Endothelial cell of umbilical vein (primary cell): ENCODE data around the gene FBP2. TPM values are rescaled to one million over a fixed set of nuclear protein-coding genes. Genes with fewer than 3 reads are reported as not detected.

Source experiments
- BruUV-seq: library from RNA; stranded (reverse); fragments of 400-500 nt; replicated peaks from 2 replicates; lab custom pipeline; 2021; lab: Mats Ljungman, UMichigan
- CTCF ChIA-PET: fragments of 300-600, 350-600 bp; sonication (Branson Sonifier 250); formaldehyde crosslinking; loops from one replicate; lab custom pipeline; 2021; ENCODE audit warnings: antibody characterized with exemption, inconsistent platforms; lab: Charles Lee
- POLR2A ChIA-PET: fragments of 300-600, 350-600 bp; sonication (Branson Sonifier 250); formaldehyde crosslinking; loops from one replicate; lab custom pipeline; 2021; ENCODE audit warnings: antibody characterized with exemption, inconsistent platforms; lab: Charles Lee
- DNase-seq: peaks from one replicate; pipeline ENCODE4 v3.0.0-alpha.2; 2011; ENCODE audit warnings: low read depth, low spot score
- FAIRE-seq: peaks from 2 replicates; lab custom pipeline; 2011; peaks lifted over from hg19 to GRCh38; lab: Jason Lieb, UNC
- H2AFZ ChIP-seq: 2 replicates; pipeline ENCODE4 v1.6.0; 2012; ENCODE audit warnings: low read depth, low read length, control low read depth, inconsistent platforms
- H3K27ac ChIP-seq: 2 replicates; pipeline ENCODE4 v1.5.1; 2011; ENCODE audit warnings: low read depth, mild to moderate bottlenecking, control low read depth, low read length, moderate library complexity; ENCODE audit not compliant: insufficient read depth
- H3K27me3 ChIP-seq, 2 experiments: 2 replicates each; pipeline versions ENCODE4 v1.6.0 to v1.6.1; 2011; ENCODE audit warnings: low read length in 2 of 2, mixed read lengths in 1 of 2; ENCODE audit not compliant: control insufficient read depth in 2 of 2, insufficient read depth in 2 of 2
- H3K36me3 ChIP-seq, 2 experiments: 2 replicates in 1 of 2; 3 replicates in 1 of 2; pipeline ENCODE4 v1.5.1; 2011; ENCODE audit warnings: low read length in 2 of 2, mild to moderate bottlenecking in 1 of 2, moderate library complexity in 1 of 2; ENCODE audit not compliant: control insufficient read depth in 2 of 2, insufficient read depth in 2 of 2; ENCODE audit errors: extremely low read depth in 1 of 2
- H3K4me1 ChIP-seq: 3 replicates; pipeline ENCODE4 v1.5.1; 2011; ENCODE audit warnings: mild to moderate bottlenecking, low read length; ENCODE audit not compliant: control insufficient read depth, insufficient read depth; ENCODE audit errors: extremely low read depth
- H3K4me2 ChIP-seq: 2 replicates; pipeline ENCODE4 v1.6.1; 2011; ENCODE audit warnings: low read length, control low read depth, mixed read lengths; ENCODE audit not compliant: insufficient read depth
- H3K4me3 ChIP-seq, 3 experiments: fragments of 200-600 bp in 1 of 3; sonication (generic), shearing (Covaris generic) in 1 of 3; replicated peaks in 1 of 3; 2 replicates each; pipeline ENCODE4 v1.5.1; 2011 to 2016; ENCODE audit warnings: control low read depth in 3 of 3, low read length in 3 of 3, mild to moderate bottlenecking in 2 of 3, inconsistent platforms in 1 of 3, low read depth in 1 of 3, moderate library complexity in 1 of 3; ENCODE audit not compliant: insufficient read depth in 1 of 3
- H3K79me2 ChIP-seq: 2 replicates; pipeline ENCODE4 v1.6.0; 2012; ENCODE audit warnings: low read length, inconsistent platforms; ENCODE audit not compliant: control insufficient read depth, insufficient read depth
- H3K9ac ChIP-seq: replicated peaks from 2 replicates; pipeline ENCODE3; 2011; ENCODE audit warnings: low read length, control low read depth; ENCODE audit not compliant: insufficient read depth; ENCODE audit errors: extremely low read depth
- H3K9me1 ChIP-seq: replicated peaks from 3 replicates; pipeline ENCODE4 v1.6.0; 2011; ENCODE audit warnings: mild to moderate bottlenecking, low read length; ENCODE audit not compliant: control insufficient read depth, insufficient read depth; ENCODE audit errors: extremely low read depth
- H3K9me3 ChIP-seq: replicated peaks from 2 replicates; pipeline ENCODE4 v1.5.1; 2012; ENCODE audit warnings: low read length, inconsistent platforms; ENCODE audit not compliant: control insufficient read depth, insufficient read depth
- H4K20me1 ChIP-seq: replicated peaks from 2 replicates; pipeline ENCODE3; 2011; ENCODE audit warnings: mild to moderate bottlenecking, low read length; ENCODE audit not compliant: control insufficient read depth, insufficient read depth; ENCODE audit errors: extremely low read depth
- CTCF ChIP-seq, 2 donors: IDR thresholded peaks; 1 replicate in 1 of 2; 2 replicates in 1 of 2; pipeline ENCODE4 v1.5.1; 2011; ENCODE audit warnings: low read length in 2 of 2, mild to moderate bottlenecking in 2 of 2, moderate library complexity in 2 of 2, control low read depth in 1 of 2, inconsistent platforms in 1 of 2, low read depth in 1 of 2; ENCODE audit not compliant: insufficient read depth in 1 of 2; ENCODE audit errors: extremely low read depth in 1 of 2
- EZH2 ChIP-seq: IDR thresholded peaks from 2 replicates; pipeline ENCODE4 v1.6.1; 2012; ENCODE audit warnings: borderline replicate concordance, low read depth, mild to moderate bottlenecking, moderate library complexity, low read length, inconsistent platforms; ENCODE audit not compliant: severe bottlenecking
- FOS ChIP-seq: IDR thresholded peaks from 2 replicates; pipeline ENCODE4 v1.6.1; 2011; ENCODE audit warnings: mild to moderate bottlenecking, low read length, moderate library complexity, borderline replicate concordance; ENCODE audit not compliant: insufficient read depth
- GATA2 ChIP-seq: IDR thresholded peaks from 2 replicates; pipeline ENCODE4 v1.7.0; 2011; ENCODE audit warnings: low read depth, mild to moderate bottlenecking, moderate library complexity, mixed read lengths, low read length; ENCODE audit not compliant: insufficient read length, insufficient read depth
- JUN ChIP-seq: IDR thresholded peaks from 2 replicates; pipeline ENCODE4 v1.6.1; 2011; ENCODE audit warnings: borderline replicate concordance, low read depth; ENCODE audit not compliant: insufficient read length, insufficient read depth
- MYC ChIP-seq: IDR thresholded peaks from one replicate; pipeline ENCODE4 v1.6.1; 2011; ENCODE audit warnings: mild to moderate bottlenecking, low read depth, low read length
- POLR2A ChIP-seq: IDR thresholded peaks from 2 replicates; pipeline ENCODE4 v1.6.1; 2012; ENCODE audit warnings: low read depth, mild to moderate bottlenecking, control low read depth, low read length
- POLR2AphosphoS5 ChIP-seq: IDR thresholded peaks from 2 replicates; pipeline ENCODE4 v1.6.1; 2012; ENCODE audit warnings: low read depth, mild to moderate bottlenecking, control low read depth, low read length, moderate library complexity; ENCODE audit not compliant: insufficient read depth
- dilution Hi-C: fragments of 300-500 bp; cut with MboI; formaldehyde crosslinking; loops from one replicate; pipeline ENCODE4 v1.15.0; 2019; ENCODE audit warnings: low sequenced_read_pairs; ENCODE audit not compliant: extremely low pct_ligation_motif_present
- intact Hi-C: fragments of 100-400 bp; cut with micrococcal nuclease; formaldehyde crosslinking; loops from one replicate; pipeline ENCODE4 v1.10.0; 2022
- polyA plus RNA-seq, 4 experiments: library from polyadenylated mRNA; depleted of rRNA in 3 of 4; stranded (reverse) in 3 of 4; unstranded in 1 of 4; fragments of >200 nt; gene quantifications; 2 replicates each; pipeline versions ENCODE4 v1.2.1 to v1.2.3, GENCODE V29; 2011 to 2012; ENCODE audit warnings: missing spikeins in 1 of 4
- total RNA-seq: library from RNA; stranded (reverse); gene quantifications from 2 replicates; pipeline ENCODE4 v1.2.3, GENCODE V29; 2021
- TF ChIP-seq, protein P1 (sequence below): IDR thresholded peaks from 2 replicates; pipeline ENCODE4 v1.6.1; 2011; ENCODE audit not compliant: insufficient read depth, insufficient read length

Gene FBP2
- total and polyA plus RNA-seq, 2 donors (not counting 3 experiments of a cell fraction or from before 2014, with no cell fraction given): not detected

GRCh38 chr9:94612071-94612470, 18.4 kb upstream of the FBP2 start:
- FAIRE-seq (no peak), DNase-seq (no peak)
- POLR2A ChIA-PET: no interaction called here
- no TSS peak for BruUV-seq
- no peak overlapping the region for H3K9ac ChIP-seq
- no peak overlapping the region for H2AFZ ChIP-seq
- no peaks in the 10 kb centered on the region for H4K20me1 ChIP-seq
- no peaks in the 10 kb centered on the region for H3K79me2 ChIP-seq
- no peak for TF ChIP-seq EZH2
- no peak for TF ChIP-seq MYC
- TF ChIP-seq, protein P1, sequence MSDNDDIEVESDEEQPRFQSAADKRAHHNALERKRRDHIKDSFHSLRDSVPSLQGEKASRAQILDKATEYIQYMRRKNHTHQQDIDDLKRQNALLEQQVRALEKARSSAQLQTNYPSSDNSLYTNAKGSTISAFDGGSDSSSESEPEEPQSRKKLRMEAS: no peak
- no peak for TF ChIP-seq JUN
- TF ChIP-seq POLR2A: no peak
- no peak for TF ChIP-seq FOS
- TF ChIP-seq CTCF (IDR thresholded peaks at IDR 0.05; ENCODE audit: extremely low read depth in 1 of 2, insufficient read depth in 1 of 2, low read depth in 1 of 2, low read length in 2 of 2): no peak
- TF ChIP-seq GATA2: no peak
- no peak for TF ChIP-seq POLR2AphosphoS5
- intact Hi-C loops: no loop called here
- no peaks in the 10 kb centered on the region for H3K9me3 ChIP-seq
- H3K27me3 ChIP-seq: peaks cover 0 to 3% of the 10 kb centered on the region in 2 experiments
- no peaks in the 10 kb centered on the region for H3K9me1 ChIP-seq
- no peak overlapping the region for H3K4me2 ChIP-seq
- no peak overlapping the region for H3K4me3 ChIP-seq
- no peaks in the 10 kb centered on the region for H3K36me3 ChIP-seq
- no peaks in the 10 kb centered on the region for H3K4me1 ChIP-seq
- H3K27ac ChIP-seq: no peak overlapping the region
- CTCF ChIA-PET: interaction anchor here (1.1 to 1.6 kb wide), 2 partner anchors 133 to 519 kb away, joined by 5 read pairs; no protein-coding TSS in a partner anchor
- dilution Hi-C loops: no loop called here
